ENCODE results near the gene POLG. TPM values are rescaled to one million over a fixed set of nuclear protein-coding genes. Genes with fewer than 3 reads are reported as not detected.

Gene POLG
- 47.0 and 50.5 TPM in 2 replicates for total RNA-seq (2014; rRNA removed; shearing (Covaris generic))

- no peaks in the 10 kb centered on the region for H3K9me3 ChIP-seq (replicated peaks)
- H3K27ac ChIP-seq: peak within 1 kb of the TSS; percentile 77
- H3K27me3 ChIP-seq: no peaks in the 10 kb centered on the region
- peak within 1 kb of the TSS; percentile 91 for H3K4me3 ChIP-seq
- peaks cover 30% of the 10 kb centered on the region; the same call in 1 of the 2 replicates for H3K4me1 ChIP-seq
- DNase-seq: peak; percentile 99
- H3K36me3 ChIP-seq: peaks cover 23% of the 10 kb centered on the region
Observed at GRCh38 chr15:89334510-89335297, at the start of gene POLG. Gene POLG, minus strand, starts transcription at chr15:89334824. Its CDS starts 1,070 bp downstream, at chr15:89333754.

GRCh38 chr15:89384176-89384604, 49.6 kb upstream of the POLG start:
- Histone ChIP-seq H3K4me1 (peaks cover 6% of the 10 kb centered on the region; the same call in 1 of the 2 replicates), H3K4me3 (no peak overlapping the region), H3K27ac (no peak overlapping the region), H3K27me3 (peaks cover 3% of the 10 kb centered on the region; the same call in 1 of the 2 replicates), H3K36me3 (no peaks in the 10 kb centered on the region), H3K9me3 (replicated peaks) (no peaks in the 10 kb centered on the region)
- no peak for DNase-seq

GRCh38 chr15:89383365-89384175, 48.9 kb upstream of the POLG start:
- no peak overlapping the region for H3K4me3 ChIP-seq
- no peaks in the 10 kb centered on the region for H3K36me3 ChIP-seq
- DNase-seq: peak; percentile 87 to 93
- H3K27me3 ChIP-seq: peaks cover 2% of the 10 kb centered on the region; the same call in 1 of the 2 replicates
- H3K4me1 ChIP-seq: peaks cover 6% of the 10 kb centered on the region; the same call in 1 of the 2 replicates
- no peak overlapping the region for H3K27ac ChIP-seq
- no peaks in the 10 kb centered on the region for H3K9me3 ChIP-seq (replicated peaks)

GRCh38 chr15:89381888-89382686, 47.5 kb upstream of the POLG start:
- Histone ChIP-seq H3K27ac (no peak overlapping the region), H3K4me1 (peaks cover 6% of the 10 kb centered on the region; the same call in 1 of the 2 replicates), H3K9me3 (replicated peaks) (no peaks in the 10 kb centered on the region), H3K4me3 (no peak overlapping the region), H3K27me3 (no peaks in the 10 kb centered on the region), H3K36me3 (no peaks in the 10 kb centered on the region)
- DNase-seq: no peak

- no peaks in the 10 kb centered on the region for H3K9me3 ChIP-seq (replicated peaks)
- no peak overlapping the region for H3K27ac ChIP-seq
- no peak for DNase-seq
- H3K36me3 ChIP-seq: no peaks in the 10 kb centered on the region
- peaks cover 6% of the 10 kb centered on the region; the same call in 1 of the 2 replicates for H3K4me1 ChIP-seq
- H3K27me3 ChIP-seq: no peaks in the 10 kb centered on the region; the same call in 1 of the 2 replicates
- no peak overlapping the region for H3K4me3 ChIP-seq
Observed at GRCh38 chr15:89381331-89381730, 46.7 kb upstream of the POLG start.

- DNase-seq: no peak
- Histone ChIP-seq H3K4me3 (no peak overlapping the region), H3K9me3 (replicated peaks) (no peaks in the 10 kb centered on the region), H3K27me3 (no peaks in the 10 kb centered on the region; the same call in 1 of the 2 replicates), H3K36me3 (no peaks in the 10 kb centered on the region), H3K27ac (no peak overlapping the region), H3K4me1 (peaks cover 6% of the 10 kb centered on the region; the same call in 1 of the 2 replicates)
Observed at GRCh38 chr15:89379818-89380217, 45.2 kb upstream of the POLG start.

- H3K36me3 ChIP-seq: no peaks in the 10 kb centered on the region
- H3K4me1 ChIP-seq: peaks cover 6% of the 10 kb centered on the region; the same call in 1 of the 2 replicates
- no peak overlapping the region for H3K4me3 ChIP-seq
- no peak for DNase-seq
- no peaks in the 10 kb centered on the region; the same call in 1 of the 2 replicates for H3K27me3 ChIP-seq
- H3K27ac ChIP-seq: no peak overlapping the region
- no peaks in the 10 kb centered on the region for H3K9me3 ChIP-seq (replicated peaks)
Observed at GRCh38 chr15:89379251-89379695, 44.6 kb upstream of the POLG start.

- Histone ChIP-seq H3K36me3 (no peaks in the 10 kb centered on the region), H3K9me3 (replicated peaks) (no peaks in the 10 kb centered on the region), H3K4me3 (no peak overlapping the region), H3K27me3 (no peaks in the 10 kb centered on the region; the same call in 1 of the 2 replicates), H3K4me1 (no peaks in the 10 kb centered on the region; the same call in 1 of the 2 replicates), H3K27ac (no peak overlapping the region)
- DNase-seq: no peak
Observed at GRCh38 chr15:89378296-89379151, 43.9 kb upstream of the POLG start.

- H3K36me3 ChIP-seq: no peaks in the 10 kb centered on the region
- no peaks in the 10 kb centered on the region for H3K4me1 ChIP-seq
- no peak for DNase-seq
- H3K9me3 ChIP-seq (replicated peaks): no peaks in the 10 kb centered on the region
- H3K27me3 ChIP-seq: no peaks in the 10 kb centered on the region; the same call in 1 of the 2 replicates
- H3K4me3 ChIP-seq: no peak overlapping the region
- H3K27ac ChIP-seq: no peak overlapping the region
Observed at GRCh38 chr15:89377842-89378295, 43.2 kb upstream of the POLG start.

GRCh38 chr15:89377024-89377841, 42.6 kb upstream of the POLG start:
- H3K27me3 ChIP-seq: no peaks in the 10 kb centered on the region; the same call in 1 of the 2 replicates
- H3K9me3 ChIP-seq (replicated peaks): no peaks in the 10 kb centered on the region
- no peak overlapping the region for H3K4me3 ChIP-seq
- no peaks in the 10 kb centered on the region for H3K4me1 ChIP-seq
- H3K36me3 ChIP-seq: no peaks in the 10 kb centered on the region
- no peak for DNase-seq
- H3K27ac ChIP-seq: no peak overlapping the region

- Histone ChIP-seq H3K4me3 (no peak overlapping the region), H3K9me3 (replicated peaks) (no peaks in the 10 kb centered on the region), H3K4me1 (no peaks in the 10 kb centered on the region), H3K27ac (no peak overlapping the region), H3K36me3 (no peaks in the 10 kb centered on the region), H3K27me3 (no peaks in the 10 kb centered on the region; the same call in 1 of the 2 replicates)
- no peak for DNase-seq
Observed at GRCh38 chr15:89376388-89376787, 41.8 kb upstream of the POLG start.

- Histone ChIP-seq H3K4me3 (no peak overlapping the region), H3K27me3 (no peaks in the 10 kb centered on the region; the same call in 1 of the 2 replicates), H3K36me3 (no peaks in the 10 kb centered on the region)
Observed at GRCh38 chr15:89375093-89376005, 40.7 kb upstream of the POLG start.

More at GRCh38 chr15:89375093-89376005, 40.7 kb upstream of the POLG start:
- Histone ChIP-seq H3K27ac (no peak overlapping the region), H3K9me3 (replicated peaks) (no peaks in the 10 kb centered on the region), H3K4me1 (no peaks in the 10 kb centered on the region)
- DNase-seq: no peak

Data from SJCRH30 (cell line).